ENCODE results near the gene DPF3. TPM values are rescaled to one million over a fixed set of nuclear protein-coding genes. Genes with fewer than 3 reads are reported as not detected.

Gene DPF3
- polyA plus RNA-seq, 1 experiment = 3.6 TPM

DNA sequence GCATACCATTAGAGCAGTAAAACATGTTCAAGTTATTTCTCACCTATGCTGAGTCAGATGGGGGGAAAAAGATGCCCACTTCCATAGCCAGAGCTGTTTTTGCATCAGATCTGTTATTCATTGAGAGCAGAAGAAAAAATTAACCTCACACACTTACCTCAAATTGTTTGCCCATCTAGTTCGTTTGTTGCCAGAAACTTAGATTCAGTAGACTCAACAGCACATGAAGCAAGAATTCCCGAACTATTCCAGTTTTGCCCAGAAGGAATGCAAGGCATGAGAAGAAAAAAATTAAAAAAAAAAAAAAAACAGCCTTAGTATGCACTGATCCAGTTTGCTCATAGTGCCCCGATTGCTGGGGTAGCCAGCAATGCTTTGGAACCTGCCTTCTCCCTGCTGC, 12.4 kb upstream of the DPF3 start:
- CTCF ChIA-PET = interaction anchor here (0.9 to 5.0 kb wide), 11 partner anchors 12 to 391 kb away, joined by 3 to 215 read pairs (median 10); partner anchors contain the start of gene DPF3
- DNase-seq (ENCODE audit: low read depth) = peak; percentile 76
- H3K27me3 ChIP-seq (ENCODE audit: control insufficient read depth, insufficient read depth, low read length) = no peaks in the 10 kb centered on the region
- no peak for TF ChIP-seq CTCF (IDR thresholded peaks at IDR 0.05; ENCODE audit: insufficient read depth, low read depth, low read length)
- POLR2A ChIA-PET = no interaction called here
- H3K36me3 ChIP-seq (ENCODE audit: control insufficient read depth, insufficient read depth, low read length) = no peaks in the 10 kb centered on the region
- no peak overlapping the region for H3K4me3 ChIP-seq (ENCODE audit: low read depth, low read length)

DNA sequence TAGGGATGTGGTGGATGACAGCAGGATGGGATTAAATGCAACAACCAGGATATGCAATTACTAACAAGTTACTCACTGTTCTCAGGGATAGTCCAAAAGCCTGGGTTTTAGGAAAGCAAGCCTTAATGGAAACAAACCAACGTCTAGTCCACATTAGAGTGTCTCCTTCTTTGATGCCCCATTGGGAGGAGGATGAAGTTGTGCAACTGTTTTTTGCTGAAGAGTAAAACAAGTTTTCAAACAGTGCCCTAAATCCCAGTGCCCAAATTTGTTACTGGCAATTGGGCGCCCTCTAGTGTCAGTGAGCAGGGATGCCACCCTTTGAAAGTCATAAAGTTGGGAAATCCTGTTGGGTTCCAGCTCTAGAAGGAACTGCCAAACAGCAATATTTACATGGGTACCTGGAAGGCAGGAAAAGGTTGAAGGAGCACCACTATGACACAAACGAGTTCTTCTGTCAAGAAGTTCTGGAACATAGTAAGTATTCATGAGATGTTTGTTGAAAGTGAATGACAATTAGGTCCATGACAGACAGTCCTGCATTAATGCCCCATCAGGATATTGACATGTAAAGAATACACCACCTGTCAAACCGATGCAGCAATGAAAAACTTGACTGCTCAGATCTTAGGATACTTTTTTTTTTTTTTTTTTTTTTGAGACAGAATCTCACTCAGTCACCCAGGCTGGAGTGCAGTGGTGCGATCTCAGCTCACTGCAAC, 11.1 kb upstream of the DPF3 start:
- no peak overlapping the region for H3K4me3 ChIP-seq (ENCODE audit: low read depth, low read length)
- DNase-seq (ENCODE audit: low read depth) = no peak
- no peaks in the 10 kb centered on the region for H3K36me3 ChIP-seq (ENCODE audit: control insufficient read depth, insufficient read depth, low read length)
- no peaks in the 10 kb centered on the region for H3K27me3 ChIP-seq (ENCODE audit: control insufficient read depth, insufficient read depth, low read length)
- peak; percentile 88 for TF ChIP-seq CTCF (IDR thresholded peaks at IDR 0.05; ENCODE audit: insufficient read depth, low read depth, low read length)
- CTCF ChIA-PET = interaction anchor here (0.6 to 5.0 kb wide), 28 partner anchors 10 to 395 kb away, joined by 3 to 215 read pairs (median 4); partner anchors contain the start of gene DPF3
- POLR2A ChIA-PET = interaction anchor here (0.6 kb wide), 1 partner anchor 391 kb away, joined by 3 read pairs; no protein-coding TSS in a partner anchor

DNA sequence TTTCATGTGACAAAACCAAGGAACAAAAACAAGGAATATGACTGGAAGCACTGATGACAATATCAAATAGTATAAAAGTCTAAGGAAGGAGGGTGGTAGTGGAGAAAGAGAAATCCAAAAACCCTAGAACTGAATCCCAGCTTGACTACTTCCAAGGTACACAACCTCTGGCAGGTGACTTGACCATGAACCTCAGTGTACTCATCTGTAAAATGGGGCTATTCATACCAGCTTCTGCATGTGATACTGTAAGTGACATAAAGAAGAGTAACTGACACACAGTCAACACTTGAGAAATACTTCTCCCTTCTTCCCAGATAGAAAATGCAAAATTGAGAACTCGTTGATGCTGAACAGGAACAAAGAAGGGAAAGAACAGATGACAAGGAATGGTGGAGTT, 10.3 kb upstream of the DPF3 start:
- Histone ChIP-seq H3K4me3 (ENCODE audit: low read depth, low read length) (no peak overlapping the region), H3K27me3 (ENCODE audit: control insufficient read depth, insufficient read depth, low read length) (no peaks in the 10 kb centered on the region), H3K36me3 (ENCODE audit: control insufficient read depth, insufficient read depth, low read length) (no peaks in the 10 kb centered on the region)
- no peak for DNase-seq (ENCODE audit: low read depth)
- POLR2A ChIA-PET = interaction anchor here (0.6 kb wide), 1 partner anchor 390 kb away, joined by 3 read pairs; no protein-coding TSS in a partner anchor
- no peak for TF ChIP-seq CTCF (IDR thresholded peaks at IDR 0.05; ENCODE audit: insufficient read depth, low read depth, low read length)
- CTCF ChIA-PET = interaction anchor here (0.6 to 5.0 kb wide), 24 partner anchors 10 to 527 kb away, joined by 3 to 215 read pairs (median 4); partner anchors contain the start of gene DPF3

GRCh38 chr14:72903716-72904115, 9.8 kb upstream of the DPF3 start:
- no peaks in the 10 kb centered on the region for H3K27me3 ChIP-seq (ENCODE audit: control insufficient read depth, insufficient read depth, low read length)
- DNase-seq (ENCODE audit: low read depth) = no peak
- no peak for TF ChIP-seq CTCF (IDR thresholded peaks at IDR 0.05; ENCODE audit: insufficient read depth, low read depth, low read length)
- no peak overlapping the region for H3K4me3 ChIP-seq (ENCODE audit: low read depth, low read length)
- POLR2A ChIA-PET = no interaction called here
- H3K36me3 ChIP-seq (ENCODE audit: control insufficient read depth, insufficient read depth, low read length) = no peaks in the 10 kb centered on the region
- CTCF ChIA-PET = interaction anchor here (0.6 to 5.0 kb wide), 16 partner anchors 9 to 527 kb away, joined by 3 to 215 read pairs (median 4); partner anchors contain the start of gene DPF3

GRCh38 chr14:72902801-72903530, 9.1 kb upstream of the DPF3 start:
- ChIA-PET POLR2A (no interaction called here), CTCF (interaction anchor here (0.7 to 5.0 kb wide), 7 partner anchors 37 to 1413 kb away, joined by 3 to 215 read pairs (median 4); no protein-coding TSS in a partner anchor)
- Histone ChIP-seq H3K27me3 (ENCODE audit: control insufficient read depth, insufficient read depth, low read length) (no peaks in the 10 kb centered on the region), H3K4me3 (ENCODE audit: low read depth, low read length) (no peak overlapping the region), H3K36me3 (ENCODE audit: control insufficient read depth, insufficient read depth, low read length) (no peaks in the 10 kb centered on the region)
- no peak for TF ChIP-seq CTCF (IDR thresholded peaks at IDR 0.05; ENCODE audit: insufficient read depth, low read depth, low read length)
- DNase-seq (ENCODE audit: low read depth) = no peak
